ENCODE measurements around the gene CLCN7. TPM values are rescaled to one million over a fixed set of nuclear protein-coding genes. Genes with fewer than 3 reads are reported as not detected.
A peak's percentile ranks its signal among the peaks of the same experiment; 100 is the strongest.

Gene CLCN7
- total and polyA plus RNA-seq, 2 experiments from 2014 or later: 17.4 to 53.8 TPM

- TF ChIP-seq NANOG (IDR thresholded peaks at IDR 0.05; ENCODE audit: borderline replicate concordance) (no peak), ZNF114 (CRISPR knock-in tag; IDR thresholded peaks at IDR 0.05) (no peak)
- TF ChIP-seq, protein P1, sequence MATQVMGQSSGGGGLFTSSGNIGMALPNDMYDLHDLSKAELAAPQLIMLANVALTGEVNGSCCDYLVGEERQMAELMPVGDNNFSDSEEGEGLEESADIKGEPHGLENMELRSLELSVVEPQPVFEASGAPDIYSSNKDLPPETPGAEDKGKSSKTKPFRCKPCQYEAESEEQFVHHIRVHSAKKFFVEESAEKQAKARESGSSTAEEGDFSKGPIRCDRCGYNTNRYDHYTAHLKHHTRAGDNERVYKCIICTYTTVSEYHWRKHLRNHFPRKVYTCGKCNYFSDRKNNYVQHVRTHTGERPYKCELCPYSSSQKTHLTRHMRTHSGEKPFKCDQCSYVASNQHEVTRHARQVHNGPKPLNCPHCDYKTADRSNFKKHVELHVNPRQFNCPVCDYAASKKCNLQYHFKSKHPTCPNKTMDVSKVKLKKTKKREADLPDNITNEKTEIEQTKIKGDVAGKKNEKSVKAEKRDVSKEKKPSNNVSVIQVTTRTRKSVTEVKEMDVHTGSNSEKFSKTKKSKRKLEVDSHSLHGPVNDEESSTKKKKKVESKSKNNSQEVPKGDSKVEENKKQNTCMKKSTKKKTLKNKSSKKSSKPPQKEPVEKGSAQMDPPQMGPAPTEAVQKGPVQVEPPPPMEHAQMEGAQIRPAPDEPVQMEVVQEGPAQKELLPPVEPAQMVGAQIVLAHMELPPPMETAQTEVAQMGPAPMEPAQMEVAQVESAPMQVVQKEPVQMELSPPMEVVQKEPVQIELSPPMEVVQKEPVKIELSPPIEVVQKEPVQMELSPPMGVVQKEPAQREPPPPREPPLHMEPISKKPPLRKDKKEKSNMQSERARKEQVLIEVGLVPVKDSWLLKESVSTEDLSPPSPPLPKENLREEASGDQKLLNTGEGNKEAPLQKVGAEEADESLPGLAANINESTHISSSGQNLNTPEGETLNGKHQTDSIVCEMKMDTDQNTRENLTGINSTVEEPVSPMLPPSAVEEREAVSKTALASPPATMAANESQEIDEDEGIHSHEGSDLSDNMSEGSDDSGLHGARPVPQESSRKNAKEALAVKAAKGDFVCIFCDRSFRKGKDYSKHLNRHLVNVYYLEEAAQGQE (IDR thresholded peaks at IDR 0.05; ENCODE audit: unreplicated experiment): no peak
Observed at GRCh38 chr16:1424028-1424427, 50.8 kb downstream of the CLCN7 start (continued).

DNA sequence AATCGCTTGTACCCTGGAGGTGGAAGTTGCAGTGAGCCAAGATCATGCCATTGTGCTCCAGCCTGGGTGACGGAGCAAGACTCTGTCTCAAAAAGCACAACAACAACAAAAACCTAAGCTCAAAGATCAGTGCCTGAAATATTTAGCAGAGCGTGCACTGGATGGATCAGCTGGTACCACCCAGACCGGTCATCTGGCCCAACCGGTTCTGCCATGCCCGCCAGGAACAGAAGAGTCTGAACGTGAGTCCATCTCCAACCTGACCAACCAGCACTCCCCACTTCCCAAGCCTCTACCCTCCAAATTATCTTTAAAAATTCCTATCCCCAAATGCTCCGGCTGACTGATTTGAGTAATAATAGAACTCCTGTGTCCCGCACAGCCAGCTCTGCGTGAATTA is 52.8 kb downstream of the CLCN7 start:
- peaks cover 7% of the 10 kb centered on the region; the same call in 1 of the 2 replicates for H3K4me1 ChIP-seq (ENCODE audit: insufficient read depth)
- no peak overlapping the region for H3K4me3 ChIP-seq
- H3K27me3 ChIP-seq (ENCODE audit: insufficient read depth): no peaks in the 10 kb centered on the region
- no peaks in the 10 kb centered on the region for H3K36me3 ChIP-seq (ENCODE audit: insufficient read depth)
- Mint-ChIP-seq H3K36me3 (ENCODE audit: low read depth) (no peaks in the 10 kb centered on the region), H3K27me3 (ENCODE audit: insufficient read depth, low read depth, poor library complexity) (peaks cover 11% of the 10 kb centered on the region), H3K4me3 (peak overlapping the region; percentile 93), H3K27ac (no peak overlapping the region), H3K9me3 (no peaks in the 10 kb centered on the region), H3K4me1 (0 out of 3 replicates have a peak, but pooled peaks cover 2% of the 10 kb centered on the region)
- H3K79me2 ChIP-seq (replicated peaks; ENCODE audit: insufficient read depth): peaks cover 29% of the 10 kb centered on the region
- no peak overlapping the region for H3K27ac ChIP-seq (ENCODE audit: low read depth)
- H4K20me1 ChIP-seq (replicated peaks; ENCODE audit: insufficient read depth): no peaks in the 10 kb centered on the region; the same call in 1 of the 2 replicates
- 0 out of 2 replicates have a peak, but pooled peaks cover 4% of the 10 kb centered on the region for H3F3A ChIP-seq (replicated peaks; ENCODE audit: low read depth)
- H2AFZ ChIP-seq: no peak overlapping the region
- ATAC-seq (no peak), DNase-seq (ENCODE audit: low spot score) (no peak)
- H3K9me2 ChIP-seq (ENCODE audit: insufficient read depth): no peaks in the 10 kb centered on the region
- no peak overlapping the region for H3K4me2 ChIP-seq
- TF ChIP-seq, protein P1 (IDR thresholded peaks at IDR 0.05; ENCODE audit: unreplicated experiment): no peak
- TF ChIP-seq ZNF331 (CRISPR knock-in tag; IDR thresholded peaks at IDR 0.05; ENCODE audit: low read depth) (no peak), EZH2 (IDR thresholded peaks at IDR 0.05; ENCODE audit: low read depth, unreplicated experiment) (no peak), CREB1 (CRISPR knock-in tag; IDR thresholded peaks at IDR 0.05; ENCODE audit: low read depth) (no peak), POLR2AphosphoS5 (IDR thresholded peaks at IDR 0.05; ENCODE audit: low read depth) (no peak), ZNF114 (CRISPR knock-in tag; IDR thresholded peaks at IDR 0.05) (no peak), STAT1 (IDR thresholded peaks at IDR 0.05; ENCODE audit: unreplicated experiment) (no peak), EZH2phosphoT487 (IDR thresholded peaks at IDR 0.05; ENCODE audit: unreplicated experiment) (no peak), NANOG (IDR thresholded peaks at IDR 0.05; ENCODE audit: borderline replicate concordance) (no peak)
- TF ChIP-seq, protein P2, sequence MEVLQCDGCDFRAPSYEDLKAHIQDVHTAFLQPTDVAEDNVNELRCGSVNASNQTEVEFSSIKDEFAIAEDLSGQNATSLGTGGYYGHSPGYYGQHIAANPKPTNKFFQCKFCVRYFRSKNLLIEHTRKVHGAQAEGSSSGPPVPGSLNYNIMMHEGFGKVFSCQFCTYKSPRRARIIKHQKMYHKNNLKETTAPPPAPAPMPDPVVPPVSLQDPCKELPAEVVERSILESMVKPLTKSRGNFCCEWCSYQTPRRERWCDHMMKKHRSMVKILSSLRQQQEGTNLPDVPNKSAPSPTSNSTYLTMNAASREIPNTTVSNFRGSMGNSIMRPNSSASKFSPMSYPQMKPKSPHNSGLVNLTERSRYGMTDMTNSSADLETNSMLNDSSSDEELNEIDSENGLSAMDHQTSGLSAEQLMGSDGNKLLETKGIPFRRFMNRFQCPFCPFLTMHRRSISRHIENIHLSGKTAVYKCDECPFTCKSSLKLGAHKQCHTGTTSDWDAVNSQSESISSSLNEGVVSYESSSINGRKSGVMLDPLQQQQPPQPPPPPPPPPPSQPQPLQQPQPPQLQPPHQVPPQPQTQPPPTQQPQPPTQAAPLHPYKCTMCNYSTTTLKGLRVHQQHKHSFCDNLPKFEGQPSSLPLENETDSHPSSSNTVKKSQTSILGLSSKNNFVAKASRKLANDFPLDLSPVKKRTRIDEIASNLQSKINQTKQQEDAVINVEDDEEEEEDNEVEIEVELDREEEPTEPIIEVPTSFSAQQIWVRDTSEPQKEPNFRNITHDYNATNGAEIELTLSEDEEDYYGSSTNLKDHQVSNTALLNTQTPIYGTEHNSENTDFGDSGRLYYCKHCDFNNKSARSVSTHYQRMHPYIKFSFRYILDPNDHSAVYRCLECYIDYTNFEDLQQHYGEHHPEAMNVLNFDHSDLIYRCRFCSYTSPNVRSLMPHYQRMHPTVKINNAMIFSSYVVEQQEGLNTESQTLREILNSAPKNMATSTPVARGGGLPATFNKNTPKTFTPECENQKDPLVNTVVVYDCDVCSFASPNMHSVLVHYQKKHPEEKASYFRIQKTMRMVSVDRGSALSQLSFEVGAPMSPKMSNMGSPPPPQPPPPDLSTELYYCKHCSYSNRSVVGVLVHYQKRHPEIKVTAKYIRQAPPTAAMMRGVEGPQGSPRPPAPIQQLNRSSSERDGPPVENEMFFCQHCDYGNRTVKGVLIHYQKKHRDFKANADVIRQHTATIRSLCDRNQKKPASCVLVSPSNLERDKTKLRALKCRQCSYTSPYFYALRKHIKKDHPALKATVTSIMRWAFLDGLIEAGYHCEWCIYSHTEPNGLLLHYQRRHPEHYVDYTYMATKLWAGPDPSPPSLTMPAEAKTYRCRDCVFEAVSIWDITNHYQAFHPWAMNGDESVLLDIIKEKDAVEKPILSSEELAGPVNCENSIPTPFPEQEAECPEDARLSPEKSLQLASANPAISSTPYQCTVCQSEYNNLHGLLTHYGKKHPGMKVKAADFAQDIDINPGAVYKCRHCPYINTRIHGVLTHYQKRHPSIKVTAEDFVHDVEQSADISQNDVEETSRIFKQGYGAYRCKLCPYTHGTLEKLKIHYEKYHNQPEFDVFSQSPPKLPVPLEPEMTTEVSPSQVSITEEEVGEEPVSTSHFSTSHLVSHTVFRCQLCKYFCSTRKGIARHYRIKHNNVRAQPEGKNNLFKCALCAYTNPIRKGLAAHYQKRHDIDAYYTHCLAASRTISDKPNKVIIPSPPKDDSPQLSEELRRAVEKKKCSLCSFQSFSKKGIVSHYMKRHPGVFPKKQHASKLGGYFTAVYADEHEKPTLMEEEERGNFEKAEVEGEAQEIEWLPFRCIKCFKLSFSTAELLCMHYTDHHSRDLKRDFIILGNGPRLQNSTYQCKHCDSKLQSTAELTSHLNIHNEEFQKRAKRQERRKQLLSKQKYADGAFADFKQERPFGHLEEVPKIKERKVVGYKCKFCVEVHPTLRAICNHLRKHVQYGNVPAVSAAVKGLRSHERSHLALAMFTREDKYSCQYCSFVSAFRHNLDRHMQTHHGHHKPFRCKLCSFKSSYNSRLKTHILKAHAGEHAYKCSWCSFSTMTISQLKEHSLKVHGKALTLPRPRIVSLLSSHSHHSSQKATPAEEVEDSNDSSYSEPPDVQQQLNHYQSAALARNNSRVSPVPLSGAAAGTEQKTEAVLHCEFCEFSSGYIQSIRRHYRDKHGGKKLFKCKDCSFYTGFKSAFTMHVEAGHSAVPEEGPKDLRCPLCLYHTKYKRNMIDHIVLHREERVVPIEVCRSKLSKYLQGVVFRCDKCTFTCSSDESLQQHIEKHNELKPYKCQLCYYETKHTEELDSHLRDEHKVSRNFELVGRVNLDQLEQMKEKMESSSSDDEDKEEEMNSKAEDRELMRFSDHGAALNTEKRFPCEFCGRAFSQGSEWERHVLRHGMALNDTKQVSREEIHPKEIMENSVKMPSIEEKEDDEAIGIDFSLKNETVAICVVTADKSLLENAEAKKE (CRISPR knock-in tag; IDR thresholded peaks at IDR 0.05): no peak

Measured in GM23338 (cell line).